Esophagus (tissue), 2 donors: ENCODE results near the gene CTNNBIP1. TPM values are rescaled to one million over a fixed set of nuclear protein-coding genes. Genes with fewer than 3 reads are reported as not detected.
A peak's percentile ranks its signal among the peaks of the same experiment; 100 is the strongest.

Experiments used
- H3K27ac ChIP-seq, 2 donors: one replicate each; pipeline ENCODE4 v1.5.1; 2013; ENCODE audit warnings: low read depth in 2 of 2, mild to moderate bottlenecking in 2 of 2, inconsistent platforms in 1 of 2, low read length in 1 of 2, moderate library complexity in 1 of 2
- H3K27me3 ChIP-seq, 2 donors: one replicate each; pipeline ENCODE4 v1.6.1; 2013; ENCODE audit warnings: low read length in 2 of 2, control low read depth in 1 of 2, mild to moderate bottlenecking in 1 of 2; ENCODE audit not compliant: insufficient read depth in 2 of 2, control insufficient read depth in 1 of 2
- H3K36me3 ChIP-seq, 2 donors: one replicate each; pipeline ENCODE4 v1.6.1; 2013; ENCODE audit warnings: low read length in 1 of 2; ENCODE audit not compliant: control insufficient read depth in 2 of 2, insufficient read depth in 2 of 2
- H3K4me1 ChIP-seq, 2 donors: one replicate each; pipeline ENCODE4 v1.6.1; 2013; ENCODE audit warnings: low read length in 1 of 2; ENCODE audit not compliant: control insufficient read depth in 2 of 2, insufficient read depth in 2 of 2
- H3K4me3 ChIP-seq, 2 donors: one replicate each; pipeline ENCODE4 v1.5.1; 2013; ENCODE audit warnings: low read length in 2 of 2, mild to moderate bottlenecking in 2 of 2, low read depth in 1 of 2, moderate library complexity in 1 of 2
- H3K9me3 ChIP-seq, 2 donors: one replicate each; pipeline ENCODE4 v1.6.1; 2013; ENCODE audit warnings: mild to moderate bottlenecking in 2 of 2, low read depth in 1 of 2, low read length in 1 of 2, moderate library complexity in 1 of 2; ENCODE audit not compliant: control insufficient read depth in 2 of 2, insufficient read depth in 1 of 2
- WGBS, 2 donors: extraction: QIAGEN DNeasy Blood & Tissue Kit; methylation state at CpG; one replicate each; pipeline ENCODE4 v1.1.7; 2013; 5-methylcytosine and 5-hydroxymethylcytosine counted together
- polyA plus RNA-seq, 2 donors: library from polyadenylated mRNA; stranded (reverse); fragments of 200-250 nt; gene quantifications; one replicate each; pipeline ENCODE4 v1.2.3, GENCODE V29; 2013
- donor health status: healthy with polysubstance abuse.
- donor health status: Bipolar disorder and iron deficiency.

Gene CTNNBIP1
- polyA plus RNA-seq, 2 donors = 173 to 242 TPM

DNA sequence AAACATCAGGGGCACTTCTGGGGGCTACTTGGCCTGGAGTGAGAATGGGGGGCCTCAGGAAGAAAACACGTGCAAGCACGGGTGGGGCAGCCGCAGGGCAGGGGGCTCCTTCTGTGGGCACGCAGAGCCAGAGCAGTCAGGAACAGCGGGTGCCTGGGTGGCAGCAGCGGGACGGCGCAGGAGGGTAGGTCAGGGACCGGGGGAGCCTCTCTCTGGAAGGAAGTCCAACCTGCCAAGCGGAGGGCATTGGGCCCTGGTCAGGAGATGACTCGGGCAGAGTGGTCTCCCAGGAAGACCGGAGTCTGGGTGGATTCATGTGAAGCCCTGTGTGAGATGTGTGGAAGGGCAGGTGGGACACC, 27.1 kb downstream of the CTNNBIP1 start:
- H3K9me3 ChIP-seq = no peaks in the 10 kb centered on the region
- H3K27me3 ChIP-seq = no peaks in the 10 kb centered on the region
- peak overlapping the region in 1 of 2 donors; percentile 75 for H3K27ac ChIP-seq
- 91 to 98% methylated on average over 12 of the region's 12 CpGs for WGBS, 2 donors
- H3K4me3 ChIP-seq = no peak overlapping the region
- H3K4me1 ChIP-seq = peaks cover 16 to 22% of the 10 kb centered on the region in 2 donors
- H3K36me3 ChIP-seq = peaks cover 5 to 15% of the 10 kb centered on the region in 2 donors

DNA sequence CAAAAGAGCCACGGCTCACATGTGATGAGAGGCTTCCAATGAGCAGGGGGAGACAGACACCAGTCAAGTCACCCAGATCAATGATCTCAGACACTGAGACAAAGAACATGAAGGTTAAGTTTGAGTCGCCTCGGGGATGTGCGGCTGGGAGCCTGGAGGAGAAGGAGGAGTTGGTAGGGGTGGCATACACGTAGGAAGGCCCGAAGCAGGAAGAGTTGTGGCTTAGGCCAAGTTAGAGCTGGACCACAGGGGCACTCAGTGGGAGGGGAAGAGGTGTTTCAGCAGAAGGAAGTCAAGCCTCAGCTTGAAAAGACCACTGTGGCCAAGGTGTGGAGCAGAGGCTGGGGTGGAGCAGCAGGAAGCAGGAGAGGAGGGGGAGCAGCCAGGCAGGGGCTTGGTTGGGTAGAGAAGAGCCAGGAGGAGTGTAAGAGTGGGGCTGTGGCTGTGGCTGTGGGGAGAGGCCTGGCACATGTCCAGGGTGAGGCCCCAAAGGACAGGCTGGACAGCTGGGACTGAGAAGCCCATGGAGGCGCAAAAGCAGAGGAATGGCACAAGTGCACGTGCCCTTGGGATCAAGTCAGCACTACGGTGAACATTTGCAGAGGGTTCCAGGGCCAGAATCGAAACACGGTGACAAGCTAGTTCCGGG, 27.6 kb downstream of the CTNNBIP1 start:
- Histone ChIP-seq H3K9me3 (no peaks in the 10 kb centered on the region), H3K36me3 (peaks cover 5 to 15% of the 10 kb centered on the region in 2 donors), H3K27me3 (no peaks in the 10 kb centered on the region), H3K4me1 (peaks cover 16 to 22% of the 10 kb centered on the region in 2 donors), H3K4me3 (no peak overlapping the region), H3K27ac (peak overlapping the region; percentile 55 to 75)
- WGBS, 2 donors = 65 to 75% methylated on average over 12 of the region's 12 CpGs

DNA sequence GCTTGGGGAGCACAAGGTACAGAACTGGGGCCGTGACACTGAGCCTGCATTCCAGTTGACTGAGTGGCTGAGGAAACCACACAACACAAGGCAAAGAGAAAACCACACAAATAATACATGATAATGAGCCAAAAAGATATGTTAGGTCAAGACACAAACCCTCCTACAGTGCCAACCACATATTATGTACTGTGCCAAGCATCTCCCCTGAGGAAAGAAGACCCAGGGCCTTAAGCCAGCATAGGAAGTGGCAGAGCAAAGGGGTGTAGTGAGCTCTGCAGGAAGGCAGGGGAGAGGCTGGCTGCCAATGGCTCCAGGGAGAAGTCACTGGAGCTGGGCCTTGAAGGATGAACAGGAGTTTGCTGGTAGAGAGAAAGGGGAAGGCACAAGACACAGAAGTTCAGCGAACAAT, 28.2 kb downstream of the CTNNBIP1 start:
- no peak overlapping the region for H3K4me3 ChIP-seq
- peak overlapping the region; percentile 55 to 75 for H3K27ac ChIP-seq
- H3K36me3 ChIP-seq = peaks cover 5 to 15% of the 10 kb centered on the region in 2 donors
- 65 to 69% methylated on average over 2 of the region's 2 CpGs for WGBS, 2 donors
- H3K27me3 ChIP-seq = no peaks in the 10 kb centered on the region
- peaks cover 15 to 20% of the 10 kb centered on the region in 2 donors for H3K4me1 ChIP-seq
- no peaks in the 10 kb centered on the region for H3K9me3 ChIP-seq

DNA sequence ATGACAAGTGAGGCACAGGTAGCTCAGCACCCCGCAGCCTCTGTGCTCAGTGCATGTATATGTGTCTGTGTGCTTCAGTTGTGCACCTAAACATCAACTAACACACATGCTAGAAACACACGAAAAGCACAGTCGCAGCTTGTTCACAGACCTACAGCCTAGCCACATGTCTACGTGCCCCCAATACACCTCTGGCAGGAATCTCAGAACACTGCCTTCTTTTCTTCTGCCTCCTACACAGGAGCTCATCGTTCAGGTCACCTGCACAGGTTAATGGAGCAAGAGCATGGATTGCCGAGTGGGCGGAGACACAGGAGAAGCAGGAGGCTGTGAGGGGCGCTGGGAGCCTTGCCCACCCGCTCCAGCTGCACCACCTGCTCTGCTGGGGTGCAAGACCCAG, 31.7 kb downstream of the CTNNBIP1 start:
- Histone ChIP-seq H3K4me3 (no peak overlapping the region), H3K36me3 (peaks cover 2 to 12% of the 10 kb centered on the region in 2 donors), H3K27ac (peak overlapping the region; percentile 62 to 83), H3K9me3 (no peaks in the 10 kb centered on the region), H3K27me3 (no peaks in the 10 kb centered on the region), H3K4me1 (peaks cover 6 to 25% of the 10 kb centered on the region in 2 donors)
- 76 to 78% methylated on average over 9 of the region's 9 CpGs for WGBS, 2 donors

DNA sequence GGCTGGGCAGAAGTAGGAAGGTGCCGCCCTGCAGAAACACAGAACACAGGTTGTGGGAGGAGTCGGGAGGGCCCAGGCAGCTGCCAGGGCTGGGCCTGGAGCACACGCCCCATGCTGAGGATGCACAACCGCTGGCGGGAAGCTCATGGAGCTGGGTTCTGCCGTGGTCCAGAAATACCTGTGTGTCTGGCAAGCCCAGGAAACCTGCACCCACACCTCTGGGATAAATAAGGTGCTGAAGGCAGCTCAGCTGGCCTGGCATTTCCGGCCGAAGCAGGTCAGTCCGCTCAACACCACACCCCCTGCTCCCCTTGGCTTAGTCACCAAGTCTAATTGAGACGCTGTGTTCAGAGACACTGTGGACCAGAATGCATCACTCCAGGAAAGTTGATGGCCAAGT, 32.1 kb downstream of the CTNNBIP1 start:
- H3K36me3 ChIP-seq = peaks cover 0 to 7% of the 10 kb centered on the region in 2 donors
- peak overlapping the region; percentile 16 to 40 for H3K4me3 ChIP-seq
- no peaks in the 10 kb centered on the region for H3K9me3 ChIP-seq
- H3K27me3 ChIP-seq = no peaks in the 10 kb centered on the region
- 52% methylated on average over 10 of the region's 10 CpGs for WGBS, 2 donors
- H3K4me1 ChIP-seq = peaks cover 6 to 26% of the 10 kb centered on the region in 2 donors
- peak overlapping the region; percentile 73 to 84 for H3K27ac ChIP-seq

DNA sequence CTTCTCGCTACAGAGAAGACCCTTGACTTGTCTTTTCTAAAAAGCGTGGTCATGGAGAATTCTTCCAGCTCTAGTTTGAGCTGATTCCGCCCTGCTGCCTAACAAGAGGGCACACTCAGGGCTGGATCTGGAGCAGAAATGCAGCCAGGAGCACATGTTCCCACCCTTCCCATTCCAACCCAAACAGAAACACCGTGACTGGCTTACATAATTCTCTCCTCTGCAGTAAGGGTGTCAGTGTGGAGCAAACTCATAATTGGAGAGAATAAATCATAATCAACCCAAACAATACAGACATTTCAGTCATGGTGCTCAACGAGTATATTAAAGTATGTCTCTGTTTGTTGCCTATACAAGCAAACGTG, 34.5 kb downstream of the CTNNBIP1 start:
- H3K27me3 ChIP-seq = no peaks in the 10 kb centered on the region
- no peaks in the 10 kb centered on the region for H3K9me3 ChIP-seq
- peak overlapping the region; percentile 27 to 40 for H3K4me3 ChIP-seq
- H3K27ac ChIP-seq = peak overlapping the region; percentile 56 to 88
- peaks cover 0 to 22% of the 10 kb centered on the region in 2 donors for H3K4me1 ChIP-seq
- peaks cover 3 to 14% of the 10 kb centered on the region in 2 donors for H3K36me3 ChIP-seq
- WGBS, 2 donors = 49 to 53% methylated on average over 6 of the region's 6 CpGs

DNA sequence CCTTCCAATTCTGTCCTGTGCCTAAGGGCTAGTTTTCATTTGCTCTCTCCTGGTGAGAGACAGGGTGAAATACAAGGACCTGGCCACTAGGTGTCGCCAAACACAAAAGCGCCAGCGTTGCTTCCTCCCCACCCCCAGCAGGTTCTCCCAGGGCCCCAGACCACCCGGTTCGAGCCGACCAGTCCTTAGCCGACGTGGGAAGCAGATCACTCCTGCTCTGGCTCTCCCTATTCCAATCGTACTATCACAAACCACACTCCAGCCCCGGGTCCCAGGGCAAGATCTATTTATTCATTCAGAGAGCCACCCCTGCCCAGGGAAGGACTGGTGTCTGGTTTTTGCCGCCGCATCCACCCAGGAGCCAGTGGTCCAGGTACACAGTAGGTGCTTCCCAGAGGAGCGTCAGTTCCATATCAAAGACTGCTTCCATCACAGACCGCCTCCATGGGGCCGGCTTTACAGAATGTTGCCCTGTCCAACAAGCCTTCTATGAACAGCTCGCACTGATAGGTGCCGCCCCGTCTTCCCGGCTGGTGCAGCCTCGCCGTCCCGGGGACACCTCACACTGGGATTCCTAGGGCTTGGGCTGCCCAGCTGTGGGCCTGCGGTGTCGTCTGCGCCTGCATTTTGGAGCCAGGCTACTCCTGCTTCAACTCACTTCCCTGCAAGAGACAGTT, 35.0 kb downstream of the CTNNBIP1 start:
- peak overlapping the region; percentile 56 to 88 for H3K27ac ChIP-seq
- no peaks in the 10 kb centered on the region for H3K27me3 ChIP-seq
- H3K9me3 ChIP-seq = no peaks in the 10 kb centered on the region
- H3K36me3 ChIP-seq = peaks cover 3 to 14% of the 10 kb centered on the region in 2 donors
- H3K4me3 ChIP-seq = peak overlapping the region; percentile 27 to 40
- H3K4me1 ChIP-seq = peaks cover 0 to 23% of the 10 kb centered on the region in 2 donors
- 25 to 26% methylated on average over 25 of the region's 25 CpGs for WGBS, 2 donors

DNA sequence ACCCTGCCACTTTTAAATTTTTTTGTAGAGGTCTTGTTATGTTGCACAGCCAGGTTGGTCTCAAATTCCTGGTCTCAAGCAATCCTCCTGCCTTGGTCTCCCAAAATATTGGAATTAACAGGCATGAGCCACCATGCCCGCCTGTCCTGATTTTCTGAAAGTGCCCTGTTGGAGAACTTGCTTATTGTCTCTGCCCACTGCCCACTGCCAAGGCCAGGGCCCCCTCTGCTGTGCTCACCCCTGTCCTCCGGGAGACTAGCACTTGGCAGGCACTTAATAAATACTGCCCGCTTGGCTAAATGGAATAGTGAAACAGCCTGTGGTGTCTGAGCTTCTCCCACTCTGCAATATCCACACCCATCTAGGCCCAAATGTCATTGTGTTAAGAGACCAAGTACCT, 35.7 kb downstream of the CTNNBIP1 start:
- Histone ChIP-seq H3K4me3 (no peak overlapping the region), H3K27me3 (no peaks in the 10 kb centered on the region), H3K4me1 (peaks cover 0 to 23% of the 10 kb centered on the region in 2 donors), H3K9me3 (no peaks in the 10 kb centered on the region), H3K36me3 (peaks cover 3 to 14% of the 10 kb centered on the region in 2 donors), H3K27ac (peak overlapping the region in 1 of 2 donors; percentile 51)
- 53 to 64% methylated on average over 3 of the region's 3 CpGs for WGBS, 2 donors

DNA sequence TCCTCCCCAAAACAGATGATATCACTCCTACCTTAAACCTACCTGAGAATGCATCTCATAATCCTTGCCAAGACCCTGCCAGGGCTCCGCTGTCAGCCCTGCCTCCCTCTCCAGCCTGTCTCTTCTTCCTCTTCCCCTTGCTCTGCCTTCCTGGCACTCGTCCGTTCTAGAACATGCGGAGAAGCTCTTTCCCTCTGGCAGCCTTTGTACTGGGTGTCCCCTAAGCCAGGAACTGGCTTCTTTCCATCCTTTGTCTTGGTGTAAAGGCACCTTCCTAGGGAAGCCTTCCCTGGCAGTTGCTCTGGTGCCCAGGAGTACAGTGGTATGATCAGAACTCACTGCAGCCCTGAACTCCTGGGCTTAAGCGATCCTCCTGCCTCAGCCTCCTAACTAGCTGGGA, 36.1 kb downstream of the CTNNBIP1 start:
- no peaks in the 10 kb centered on the region for H3K9me3 ChIP-seq
- H3K36me3 ChIP-seq = peaks cover 3 to 14% of the 10 kb centered on the region in 2 donors
- no peak overlapping the region for H3K4me3 ChIP-seq
- peak overlapping the region in 1 of 2 donors; percentile 17 for H3K27ac ChIP-seq
- no peaks in the 10 kb centered on the region for H3K27me3 ChIP-seq
- WGBS, 2 donors = 71 to 74% methylated on average over 5 of the region's 5 CpGs
- H3K4me1 ChIP-seq = peaks cover 0 to 23% of the 10 kb centered on the region in 2 donors
